Right atrium auricular region (tissue), 2 donors: ENCODE measurements around the gene OSBPL2. TPM values are rescaled to one million over a fixed set of nuclear protein-coding genes. Genes with fewer than 3 reads are reported as not detected.

Experiments used
- DNase-seq: peaks from one replicate; pipeline ENCODE4 v3.0.0-alpha.2; 2019; ENCODE audit warnings: low spot score
- H3K27ac ChIP-seq, 2 donors: fragments of 200-600 bp; sonication (generic); 1 replicate in 1 of 2; 2 replicates in 1 of 2; pipeline ENCODE4 v1.5.1; 2016 to 2019
- H3K27me3 ChIP-seq, 2 donors: fragments of 200-600 bp; sonication (generic); one replicate each; pipeline versions ENCODE4 v1.5.1 to v1.6.0; 2017 to 2019
- H3K36me3 ChIP-seq: fragments of 200-600 bp; sonication (generic); one replicate; pipeline ENCODE4 v1.5.1; 2016
- H3K4me1 ChIP-seq, 2 donors: fragments of 200-600 bp; sonication (generic); one replicate each; pipeline versions ENCODE4 v1.5.1 to v1.6.0; 2017 to 2019
- H3K4me3 ChIP-seq, 2 donors: fragments of 200-600 bp; sonication (generic); 1 replicate in 1 of 2; 2 replicates in 1 of 2; pipeline ENCODE4 v1.5.1; 2017 to 2019; ENCODE audit warnings: mild to moderate bottlenecking in 1 of 2, moderate library complexity in 1 of 2
- H3K9me3 ChIP-seq, 2 donors: fragments of 200-600 bp; sonication (generic); one replicate each; pipeline ENCODE4 v1.5.1; 2019
- total RNA-seq, 2 donors: library from RNA; depleted of rRNA; stranded (reverse); fragments of >200 nt; gene quantifications; one replicate each; pipeline ENCODE4 v1.1.0, GENCODE V29; 2016
- TF ChIP-seq, protein P1 (sequence below), 2 donors: fragments of 200-600 bp; sonication (generic); IDR thresholded peaks; one replicate each; pipeline ENCODE4 v1.5.1; 2019; ENCODE audit warnings: antibody characterized with exemption in 2 of 2

The OSBPL2 gene
- total RNA-seq, 2 donors from 2014 or later, result 27.2 to 29.6 TPM

DNA sequence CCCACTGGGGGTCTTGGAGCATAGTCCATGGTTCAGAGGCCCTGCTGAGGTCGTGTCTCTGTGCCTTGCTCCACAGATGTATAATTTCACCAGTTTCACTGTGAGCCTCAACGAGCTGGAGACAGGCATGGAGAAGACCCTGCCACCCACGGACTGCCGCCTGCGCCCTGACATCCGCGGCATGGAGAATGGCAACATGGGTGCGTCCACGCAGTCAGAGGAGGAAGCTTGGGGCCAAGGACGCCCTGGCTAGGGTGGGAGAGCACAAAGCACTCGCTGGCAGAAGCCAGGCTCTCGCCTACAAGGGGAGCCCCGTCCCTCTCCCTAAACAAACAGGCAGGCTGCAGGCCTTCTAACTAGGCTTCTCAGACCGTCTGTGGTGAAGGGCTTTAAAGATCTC lies 50.8 kb downstream of the OSBPL2 start:
- H3K27ac ChIP-seq, result no peak overlapping the region

DNA sequence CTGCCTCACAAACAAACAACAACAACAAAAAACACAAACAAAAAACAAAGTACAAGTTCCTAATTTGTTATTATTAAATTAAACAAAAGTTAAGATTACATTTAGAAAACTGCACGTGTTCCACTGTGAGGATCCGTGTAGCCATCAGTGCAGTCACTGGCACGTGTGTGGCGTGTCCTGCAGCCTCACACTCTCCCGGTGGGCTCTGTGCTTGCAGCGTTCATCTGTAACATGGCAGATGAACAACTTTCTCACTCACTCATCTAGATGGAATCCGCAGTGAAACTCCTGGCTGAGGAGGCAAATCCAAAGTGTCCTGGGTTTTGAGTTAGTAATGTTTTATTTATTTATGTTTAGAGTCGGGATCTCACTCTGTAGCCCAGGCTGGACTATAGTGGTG lies 51.6 kb downstream of the OSBPL2 start:
- Histone ChIP-seq H3K9me3 (no peaks in the 10 kb centered on the region), H3K4me1 (peaks cover 0 to 25% of the 10 kb centered on the region in 2 donors), H3K27me3 (no peaks in the 10 kb centered on the region), H3K4me3 (no peak overlapping the region), H3K27ac (no peak overlapping the region), H3K36me3 (peaks cover 70% of the 10 kb centered on the region)
- TF ChIP-seq, protein P1, sequence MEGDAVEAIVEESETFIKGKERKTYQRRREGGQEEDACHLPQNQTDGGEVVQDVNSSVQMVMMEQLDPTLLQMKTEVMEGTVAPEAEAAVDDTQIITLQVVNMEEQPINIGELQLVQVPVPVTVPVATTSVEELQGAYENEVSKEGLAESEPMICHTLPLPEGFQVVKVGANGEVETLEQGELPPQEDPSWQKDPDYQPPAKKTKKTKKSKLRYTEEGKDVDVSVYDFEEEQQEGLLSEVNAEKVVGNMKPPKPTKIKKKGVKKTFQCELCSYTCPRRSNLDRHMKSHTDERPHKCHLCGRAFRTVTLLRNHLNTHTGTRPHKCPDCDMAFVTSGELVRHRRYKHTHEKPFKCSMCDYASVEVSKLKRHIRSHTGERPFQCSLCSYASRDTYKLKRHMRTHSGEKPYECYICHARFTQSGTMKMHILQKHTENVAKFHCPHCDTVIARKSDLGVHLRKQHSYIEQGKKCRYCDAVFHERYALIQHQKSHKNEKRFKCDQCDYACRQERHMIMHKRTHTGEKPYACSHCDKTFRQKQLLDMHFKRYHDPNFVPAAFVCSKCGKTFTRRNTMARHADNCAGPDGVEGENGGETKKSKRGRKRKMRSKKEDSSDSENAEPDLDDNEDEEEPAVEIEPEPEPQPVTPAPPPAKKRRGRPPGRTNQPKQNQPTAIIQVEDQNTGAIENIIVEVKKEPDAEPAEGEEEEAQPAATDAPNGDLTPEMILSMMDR (IDR thresholded peaks at IDR 0.05), result no peak
- no peak for DNase-seq

More for the DNA sequence above, 50.8 kb downstream of the OSBPL2 start:
- Histone ChIP-seq H3K4me3 (no peak overlapping the region), H3K4me1 (peaks cover 0 to 26% of the 10 kb centered on the region in 2 donors), H3K9me3 (no peaks in the 10 kb centered on the region), H3K36me3 (peaks cover 63% of the 10 kb centered on the region), H3K27me3 (no peaks in the 10 kb centered on the region)
- no peak for DNase-seq
- TF ChIP-seq, protein P1 (IDR thresholded peaks at IDR 0.05), result no peak

DNA sequence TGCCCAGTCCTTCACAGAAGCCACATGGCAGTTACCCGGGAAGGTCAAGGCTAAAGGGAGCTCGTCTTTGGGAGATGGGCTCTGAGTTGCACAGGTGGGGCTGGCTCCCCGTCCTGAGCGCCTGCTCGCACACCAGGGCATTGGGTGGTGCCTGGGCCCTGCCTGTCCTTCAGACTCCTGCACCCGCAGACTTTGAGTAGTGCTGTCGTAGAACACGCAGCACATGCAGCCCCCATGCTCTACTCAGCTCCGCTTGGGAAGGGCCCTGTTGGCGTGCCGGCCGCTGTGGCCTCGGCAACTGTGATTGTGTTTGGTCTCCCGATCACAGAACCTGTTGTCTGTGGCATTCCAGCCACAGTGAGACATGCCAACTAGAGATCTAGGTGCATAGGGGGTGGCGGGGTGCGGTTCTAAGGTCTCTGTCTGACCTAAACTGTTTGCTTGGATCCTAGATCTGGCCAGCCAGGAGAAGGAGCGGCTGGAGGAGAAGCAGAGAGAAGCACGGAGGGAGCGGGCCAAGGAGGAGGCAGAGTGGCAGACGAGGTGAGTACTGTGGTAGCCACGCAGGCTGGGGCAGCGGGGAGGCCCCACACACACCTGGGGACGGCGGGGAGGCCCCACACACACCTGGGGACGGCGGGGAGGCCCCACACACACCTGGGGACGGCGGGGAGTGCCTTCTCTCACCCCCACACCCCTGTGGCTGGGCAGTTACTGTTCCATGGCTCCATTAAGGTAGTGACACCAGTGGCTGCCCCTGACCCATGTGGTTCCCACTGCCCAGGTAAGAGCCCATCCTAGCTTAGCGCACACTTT lies 53.1 kb downstream of the OSBPL2 start:
- no peak overlapping the region for H3K4me3 ChIP-seq

DNA sequence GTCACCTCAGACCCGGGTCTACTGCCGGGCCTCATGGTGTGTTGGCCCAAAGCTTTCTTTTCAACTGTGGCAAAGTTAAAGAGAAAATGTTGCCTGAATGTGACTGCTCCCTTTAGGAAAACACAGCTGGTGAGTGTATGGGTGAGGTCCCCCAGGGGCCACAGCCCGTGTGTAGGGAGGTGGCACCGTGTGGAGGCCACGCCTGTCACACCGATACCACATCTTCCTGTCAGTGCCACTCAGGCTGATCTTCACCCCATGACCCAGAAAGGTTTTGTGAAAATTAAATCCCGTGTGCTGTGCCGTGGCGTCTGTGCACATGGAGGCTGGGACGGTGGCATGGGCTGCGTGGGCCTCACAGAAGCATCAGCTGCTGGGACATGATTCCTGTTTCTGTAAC lies 53.8 kb downstream of the OSBPL2 start:
- TF ChIP-seq, protein P1 (IDR thresholded peaks at IDR 0.05), result no peak
- peaks cover 65% of the 10 kb centered on the region for H3K36me3 ChIP-seq
- DNase-seq, result no peak

More for the DNA sequence above, 53.1 kb downstream of the OSBPL2 start:
- Histone ChIP-seq H3K27ac (no peak overlapping the region), H3K27me3 (no peaks in the 10 kb centered on the region), H3K36me3 (peaks cover 70% of the 10 kb centered on the region), H3K9me3 (no peaks in the 10 kb centered on the region), H3K4me1 (peaks cover 0 to 13% of the 10 kb centered on the region in 2 donors)
- TF ChIP-seq, protein P1 (IDR thresholded peaks at IDR 0.05), result no peak
- DNase-seq, result no peak

DNA sequence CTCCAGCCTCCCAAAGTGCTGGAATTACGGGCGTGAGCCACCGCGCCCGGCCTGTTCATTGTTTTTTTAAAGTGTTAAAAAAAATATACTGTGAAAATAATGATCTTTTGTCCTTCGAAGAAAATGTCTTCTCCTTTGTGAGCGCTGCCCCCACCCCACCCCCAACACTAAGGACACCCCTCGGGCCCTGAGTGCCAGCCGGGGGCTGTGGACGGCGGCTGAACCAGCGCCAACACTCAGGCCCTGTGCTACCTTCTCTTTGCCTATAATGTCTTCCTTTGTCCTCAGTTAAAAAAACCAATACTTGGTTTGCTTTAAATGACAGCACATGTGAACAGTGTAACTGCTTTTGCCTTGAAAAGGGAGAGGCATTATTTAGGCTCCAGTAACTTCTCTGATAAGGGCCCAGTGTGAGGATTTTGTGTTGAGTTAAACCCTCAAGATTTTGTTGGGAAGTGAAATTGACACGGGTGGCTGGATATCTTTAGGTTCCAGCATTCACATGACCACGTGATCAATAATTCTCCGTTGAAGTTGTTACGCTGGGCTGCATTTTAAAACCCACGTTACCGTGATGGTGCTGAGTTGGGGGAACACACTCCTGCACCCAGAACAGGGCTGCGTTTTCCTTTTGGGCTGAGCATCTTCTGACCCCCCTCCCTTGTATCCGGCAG lies 54.9 kb downstream of the OSBPL2 start:
- H3K36me3 ChIP-seq, result peaks cover 59% of the 10 kb centered on the region
- TF ChIP-seq, protein P1 (IDR thresholded peaks at IDR 0.05), result no peak
- no peak overlapping the region for H3K4me3 ChIP-seq
- no peaks in the 10 kb centered on the region for H3K4me1 ChIP-seq
- no peak overlapping the region for H3K27ac ChIP-seq
- H3K9me3 ChIP-seq, result no peaks in the 10 kb centered on the region
- H3K27me3 ChIP-seq, result no peaks in the 10 kb centered on the region
- DNase-seq, result no peak

More for the DNA sequence above, 53.8 kb downstream of the OSBPL2 start:
- no peaks in the 10 kb centered on the region for H3K9me3 ChIP-seq
- H3K4me3 ChIP-seq, result no peak overlapping the region
- peaks cover 0 to 6% of the 10 kb centered on the region in 2 donors for H3K4me1 ChIP-seq
- no peak overlapping the region for H3K27ac ChIP-seq
- H3K27me3 ChIP-seq, result no peaks in the 10 kb centered on the region
